Activated CD8-positive, alpha-beta T cell treated with anti-CD3 and anti-CD28 coated beads for 36 hours (primary cell): ENCODE results near the gene DHRS7. TPM values are rescaled to one million over a fixed set of nuclear protein-coding genes. Genes with fewer than 3 reads are reported as not detected.

ENCODE experiments used
- ATAC-seq: fragments of 200-7000 bp; cut with Tn5 transposase; one replicate; pipeline ENCODE4 v1.10.0; 2021; ENCODE audit warnings: mild to moderate bottlenecking, moderate library complexity
- CTCF ChIA-PET: fragments of 350-600 bp; sonication (Branson Sonifier 250); formaldehyde crosslinking; loops from one replicate; lab custom pipeline; 2021; ENCODE audit warnings: antibody characterized with exemption; lab: Charles Lee
- POLR2A ChIA-PET: fragments of 350-600 bp; sonication (Branson Sonifier 250); formaldehyde crosslinking; loops from one replicate; lab custom pipeline; 2021; ENCODE audit warnings: antibody characterized with exemption; lab: Charles Lee
- DNase-seq: peaks from one replicate; pipeline ENCODE4 v3.0.0-alpha.2; 2020
- H3K27ac Mint-ChIP-seq: one replicate; pipeline ENCODE4 v1.8.0; 2021; ENCODE audit warnings: mild to moderate bottlenecking, mixed read lengths
- H3K27me3 Mint-ChIP-seq: one replicate; pipeline ENCODE4 v1.8.0; 2021; ENCODE audit warnings: mixed read lengths
- H3K36me3 Mint-ChIP-seq: one replicate; pipeline ENCODE4 v1.8.0; 2021; ENCODE audit warnings: low read depth, mixed read lengths
- H3K4me1 Mint-ChIP-seq: one replicate; pipeline ENCODE4 v1.8.0; 2021; ENCODE audit warnings: low read depth, mixed read lengths
- H3K4me3 Mint-ChIP-seq: one replicate; pipeline ENCODE4 v1.8.0; 2021; ENCODE audit warnings: mild to moderate bottlenecking, moderate library complexity, mixed read lengths
- H3K9me3 Mint-ChIP-seq: one replicate; pipeline ENCODE4 v1.8.0; 2021; ENCODE audit warnings: mixed read lengths
- intact Hi-C: fragments of 100-400 bp; cut with micrococcal nuclease; formaldehyde crosslinking; loops from one replicate; pipeline ENCODE4 v1.10.0; 2022
- total RNA-seq, 2 experiments: library from RNA; stranded (reverse); gene quantifications; one replicate each; pipeline ENCODE4 v1.2.3, GENCODE V29; 2021
- TF ChIP-seq, protein P1 (sequence below): fragments of 200-600 bp; IDR thresholded peaks from one replicate; pipeline ENCODE4 v1.8.0; 2022; ENCODE audit warnings: antibody characterized with exemption, mild to moderate bottlenecking

DHRS7 gene
- total RNA-seq, 2 experiments from 2014 or later: 46.4 to 46.6 TPM

DNA sequence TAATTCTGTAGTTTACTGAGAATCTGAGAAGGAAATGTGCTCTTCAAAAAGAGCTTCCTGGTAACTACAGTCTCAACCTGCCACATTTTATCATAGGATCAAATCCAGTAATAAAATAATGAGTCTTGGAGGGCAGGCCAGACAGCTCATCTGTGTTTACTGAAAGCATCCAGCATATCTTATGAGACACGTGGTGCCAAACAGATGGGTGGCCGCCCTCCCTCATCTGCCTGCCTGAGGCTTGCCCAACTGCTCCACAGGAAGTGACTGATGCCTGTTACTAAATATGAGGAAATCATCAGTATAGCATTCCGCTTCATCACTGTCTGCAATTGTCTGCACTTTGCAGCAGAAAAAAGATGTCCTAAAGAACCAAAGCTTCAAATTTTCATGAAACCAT, 13.5 kb downstream of the DHRS7 start:
- H3K36me3 Mint-ChIP-seq: peaks cover 61% of the 10 kb centered on the region
- H3K4me3 Mint-ChIP-seq: no peak overlapping the region
- peaks cover 41% of the 10 kb centered on the region for H3K4me1 Mint-ChIP-seq
- ChIA-PET POLR2A (interaction anchor here (0.7 to 2.2 kb wide), 5 partner anchors 10 to 1310 kb away, joined by 3 to 15 read pairs (median 4); partner anchors contain the start of gene DHRS7), CTCF (interaction anchor here (1.0 to 1.6 kb wide), 6 partner anchors 12 to 187 kb away, joined by 3 to 6 read pairs (median 4); partner anchors contain the start of gene DHRS7)
- TF ChIP-seq, protein P1, sequence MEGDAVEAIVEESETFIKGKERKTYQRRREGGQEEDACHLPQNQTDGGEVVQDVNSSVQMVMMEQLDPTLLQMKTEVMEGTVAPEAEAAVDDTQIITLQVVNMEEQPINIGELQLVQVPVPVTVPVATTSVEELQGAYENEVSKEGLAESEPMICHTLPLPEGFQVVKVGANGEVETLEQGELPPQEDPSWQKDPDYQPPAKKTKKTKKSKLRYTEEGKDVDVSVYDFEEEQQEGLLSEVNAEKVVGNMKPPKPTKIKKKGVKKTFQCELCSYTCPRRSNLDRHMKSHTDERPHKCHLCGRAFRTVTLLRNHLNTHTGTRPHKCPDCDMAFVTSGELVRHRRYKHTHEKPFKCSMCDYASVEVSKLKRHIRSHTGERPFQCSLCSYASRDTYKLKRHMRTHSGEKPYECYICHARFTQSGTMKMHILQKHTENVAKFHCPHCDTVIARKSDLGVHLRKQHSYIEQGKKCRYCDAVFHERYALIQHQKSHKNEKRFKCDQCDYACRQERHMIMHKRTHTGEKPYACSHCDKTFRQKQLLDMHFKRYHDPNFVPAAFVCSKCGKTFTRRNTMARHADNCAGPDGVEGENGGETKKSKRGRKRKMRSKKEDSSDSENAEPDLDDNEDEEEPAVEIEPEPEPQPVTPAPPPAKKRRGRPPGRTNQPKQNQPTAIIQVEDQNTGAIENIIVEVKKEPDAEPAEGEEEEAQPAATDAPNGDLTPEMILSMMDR: no peak
- H3K27me3 Mint-ChIP-seq: no peaks in the 10 kb centered on the region
- no peaks in the 10 kb centered on the region for H3K9me3 Mint-ChIP-seq
- DNase-seq (peak; percentile 86), ATAC-seq (peak; percentile 98)
- H3K27ac Mint-ChIP-seq: peak overlapping the region; percentile 85
- intact Hi-C loops: no loop called here

DNA sequence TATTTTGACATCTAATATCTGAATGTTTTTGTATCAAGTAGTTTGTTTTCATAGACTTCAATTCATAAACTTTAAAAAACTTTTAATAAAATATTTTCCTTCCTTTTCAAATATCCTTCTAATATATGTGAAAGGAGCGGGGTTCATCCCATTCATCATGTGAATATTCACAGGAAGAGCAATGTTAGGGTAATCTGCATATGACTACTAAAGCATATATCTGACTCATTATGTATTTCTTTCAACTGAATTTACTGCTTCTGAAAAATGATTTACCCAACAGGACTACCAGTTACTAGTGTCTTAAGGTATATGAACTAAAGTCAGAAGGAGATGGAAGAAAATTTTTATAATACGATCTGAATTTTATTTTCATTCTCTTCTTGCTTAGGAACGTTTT, 30.5 kb downstream of the DHRS7 start:
- no peaks in the 10 kb centered on the region for H3K9me3 Mint-ChIP-seq
- H3K36me3 Mint-ChIP-seq: peaks cover 26% of the 10 kb centered on the region
- H3K27ac Mint-ChIP-seq: no peak overlapping the region
- DNase-seq (no peak), ATAC-seq (no peak)
- TF ChIP-seq, protein P1: no peak
- no peaks in the 10 kb centered on the region for H3K4me1 Mint-ChIP-seq
- intact Hi-C loops: no loop called here
- POLR2A ChIA-PET: no interaction called here
- no peak overlapping the region for H3K4me3 Mint-ChIP-seq
- no peaks in the 10 kb centered on the region for H3K27me3 Mint-ChIP-seq
- CTCF ChIA-PET: interaction anchor here (1.2 kb wide), 1 partner anchor 170 kb away, joined by 3 read pairs; no protein-coding TSS in a partner anchor

DNA sequence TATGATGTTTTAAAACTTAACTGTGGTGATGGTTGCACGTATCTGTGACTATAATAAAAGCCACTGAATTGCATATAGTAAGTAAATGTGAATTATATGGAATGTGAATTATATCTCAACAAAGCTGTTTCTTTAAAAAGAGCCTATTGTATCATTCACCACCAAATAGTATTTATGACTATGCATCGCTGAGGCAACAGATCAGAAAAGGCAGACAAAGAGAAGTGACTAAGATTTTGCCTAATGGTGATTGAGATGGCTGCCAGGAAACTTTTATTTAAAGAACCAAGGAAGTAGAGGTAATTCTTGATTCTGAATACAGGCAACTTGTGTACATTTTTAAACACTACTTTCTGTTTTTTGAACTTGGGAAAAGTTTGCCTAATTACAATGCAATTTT, 31.7 kb downstream of the DHRS7 start:
- intact Hi-C loops: no loop called here
- no peaks in the 10 kb centered on the region for H3K4me1 Mint-ChIP-seq
- H3K27ac Mint-ChIP-seq: no peak overlapping the region
- POLR2A ChIA-PET: no interaction called here
- no peaks in the 10 kb centered on the region for H3K27me3 Mint-ChIP-seq
- peaks cover 31% of the 10 kb centered on the region for H3K36me3 Mint-ChIP-seq
- H3K9me3 Mint-ChIP-seq: no peaks in the 10 kb centered on the region
- ATAC-seq: no peak
- CTCF ChIA-PET: interaction anchor here (1.2 kb wide), 1 partner anchor 168 kb away, joined by 3 read pairs; no protein-coding TSS in a partner anchor
- no peak overlapping the region for H3K4me3 Mint-ChIP-seq
- TF ChIP-seq, protein P1: no peak
- no peak for DNase-seq

DNA sequence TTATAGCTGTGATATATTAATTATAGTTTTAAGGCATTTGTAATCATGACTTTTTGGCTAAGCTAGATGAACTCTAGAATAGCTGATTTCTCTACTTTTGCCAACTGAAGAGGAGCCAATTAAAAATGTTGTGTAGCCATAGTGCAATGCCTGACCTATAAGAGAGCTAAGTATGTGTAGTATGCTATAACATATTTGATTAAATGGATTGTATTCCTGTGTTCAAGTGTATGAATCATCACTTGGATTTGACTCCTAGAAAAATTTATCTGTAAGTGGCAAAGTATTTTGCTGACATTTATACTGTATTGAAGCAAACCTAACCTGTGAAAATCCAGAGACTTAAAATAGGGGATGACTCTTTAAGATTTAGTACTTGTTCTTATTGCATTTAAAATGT, 39.3 kb downstream of the DHRS7 start:
- TF ChIP-seq, protein P1: no peak
- no peaks in the 10 kb centered on the region for H3K4me1 Mint-ChIP-seq
- H3K4me3 Mint-ChIP-seq: no peak overlapping the region
- no peaks in the 10 kb centered on the region for H3K27me3 Mint-ChIP-seq
- H3K36me3 Mint-ChIP-seq: peaks cover 69% of the 10 kb centered on the region
- POLR2A ChIA-PET: no interaction called here
- no peak overlapping the region for H3K27ac Mint-ChIP-seq
- no peaks in the 10 kb centered on the region for H3K9me3 Mint-ChIP-seq
- no peak for ATAC-seq
- intact Hi-C loops: no loop called here
- no peak for DNase-seq
- CTCF ChIA-PET: no interaction called here

DNA sequence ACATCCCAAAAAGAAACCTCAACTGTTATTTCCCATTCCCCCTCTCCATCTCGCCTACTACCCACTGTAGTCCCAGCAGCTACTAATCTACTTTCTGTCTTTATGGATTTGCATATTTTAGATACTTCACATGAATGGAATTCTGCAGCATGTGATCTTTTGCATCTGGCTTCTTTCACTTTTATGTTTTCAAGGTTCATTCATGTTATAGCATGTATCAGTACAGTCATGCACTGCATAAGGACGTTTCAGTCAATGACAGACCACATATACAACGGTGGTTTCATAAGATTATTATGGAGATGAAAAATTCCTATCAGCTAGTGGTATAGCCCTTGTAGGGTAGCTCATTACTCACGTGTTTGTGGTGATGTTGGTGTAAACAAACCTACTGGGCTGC, 49.0 kb downstream of the DHRS7 start:
- intact Hi-C loops: no loop called here

More for the DNA sequence above, 49.0 kb downstream of the DHRS7 start:
- CTCF ChIA-PET: no interaction called here
- H3K4me3 Mint-ChIP-seq: no peak overlapping the region
- H3K27me3 Mint-ChIP-seq: no peaks in the 10 kb centered on the region
- DNase-seq (no peak), ATAC-seq (no peak)
- POLR2A ChIA-PET: no interaction called here
- peaks cover 31% of the 10 kb centered on the region for H3K36me3 Mint-ChIP-seq
- H3K4me1 Mint-ChIP-seq: peaks cover 7% of the 10 kb centered on the region
- TF ChIP-seq, protein P1: no peak
- no peak overlapping the region for H3K27ac Mint-ChIP-seq
- no peaks in the 10 kb centered on the region for H3K9me3 Mint-ChIP-seq
